HUDEP-2 (cell line): ENCODE measurements around the gene PPOX.

Experiments used
- DNase-seq, 76 experiments: peaks; one replicate each; lab custom pipeline; 2025; ENCODE audit not compliant: unreplicated experiment in 76 of 76; lab: John Stamatoyannopoulos, UW

The PPOX gene

DNA sequence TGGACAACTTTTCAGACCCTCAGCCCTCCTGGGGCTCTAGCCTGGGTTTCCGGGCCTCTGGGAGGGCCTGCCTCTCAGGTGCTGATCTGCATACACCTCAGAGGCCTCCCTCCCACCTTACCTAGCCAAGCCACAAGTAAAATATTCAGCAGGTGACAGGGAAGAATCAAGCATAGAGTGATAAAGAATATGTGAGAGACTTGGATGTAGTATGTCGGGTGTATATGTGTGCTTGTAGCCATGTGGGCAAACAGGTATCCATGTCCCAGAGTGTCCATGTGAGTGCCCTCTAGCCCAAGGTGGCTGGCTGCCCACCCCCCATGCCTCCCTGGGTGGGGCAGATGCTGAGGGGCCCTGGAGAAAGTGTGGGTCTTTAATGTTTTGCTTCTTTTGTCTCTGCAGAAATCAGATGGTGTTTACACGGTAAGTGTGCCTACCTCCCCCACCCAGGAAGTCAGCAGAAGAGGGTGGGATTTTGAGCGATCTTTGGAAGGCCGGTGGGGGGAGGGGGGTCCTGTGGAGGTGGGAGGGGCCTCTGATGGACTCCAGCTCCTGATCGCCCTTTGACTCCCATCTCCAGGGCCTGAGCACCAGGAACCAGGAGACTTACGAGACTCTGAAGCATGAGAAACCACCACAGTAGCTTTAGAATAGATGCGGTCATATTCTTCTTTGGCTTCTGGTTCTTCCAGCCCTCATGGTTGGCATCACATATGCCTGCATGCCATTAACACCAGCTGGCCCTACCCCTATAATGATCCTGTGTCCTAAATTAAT lies 52.3 kb downstream of the PPOX start:
- peak in 13 of 76 experiments; percentile 37 to 100 (median 84) for DNase-seq

DNA sequence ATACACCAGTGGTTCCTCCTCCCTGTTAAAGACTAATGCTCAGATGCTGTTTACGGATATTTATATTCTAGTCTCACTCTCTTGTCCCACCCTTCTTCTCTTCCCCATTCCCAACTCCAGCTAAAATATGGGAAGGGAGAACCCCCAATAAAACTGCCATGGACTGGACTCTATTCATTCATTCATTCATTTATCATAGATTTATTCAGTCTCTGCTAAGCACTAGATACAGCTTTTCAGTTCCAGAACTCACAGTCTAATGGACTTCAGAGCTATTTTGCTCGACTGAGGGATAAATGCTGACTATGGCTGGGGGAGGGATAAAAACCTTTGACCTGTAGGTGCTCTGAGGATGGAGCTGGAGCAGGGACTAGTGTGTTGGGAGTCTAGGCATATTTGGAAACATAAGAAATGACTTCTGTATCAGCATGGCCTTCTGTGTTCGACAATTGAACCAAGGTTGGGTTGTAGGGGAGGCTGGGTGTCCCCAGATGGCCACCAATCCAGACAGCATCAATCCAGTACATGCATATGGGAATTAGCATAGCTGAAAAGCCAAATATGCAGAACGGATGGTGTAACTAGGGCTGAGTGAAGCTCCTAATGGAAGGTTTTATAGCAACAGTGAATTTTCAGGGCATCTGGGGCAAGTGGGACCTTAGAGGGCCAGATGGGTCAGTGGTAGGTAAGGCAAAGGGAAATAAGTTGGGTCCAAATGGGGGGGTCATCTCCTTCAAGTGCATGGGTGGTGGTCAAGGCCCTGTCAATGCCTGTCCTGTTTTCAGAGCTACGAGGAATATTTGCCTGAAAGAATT lies 53.1 kb downstream of the PPOX start:
- DNase-seq, result no peak

DNA sequence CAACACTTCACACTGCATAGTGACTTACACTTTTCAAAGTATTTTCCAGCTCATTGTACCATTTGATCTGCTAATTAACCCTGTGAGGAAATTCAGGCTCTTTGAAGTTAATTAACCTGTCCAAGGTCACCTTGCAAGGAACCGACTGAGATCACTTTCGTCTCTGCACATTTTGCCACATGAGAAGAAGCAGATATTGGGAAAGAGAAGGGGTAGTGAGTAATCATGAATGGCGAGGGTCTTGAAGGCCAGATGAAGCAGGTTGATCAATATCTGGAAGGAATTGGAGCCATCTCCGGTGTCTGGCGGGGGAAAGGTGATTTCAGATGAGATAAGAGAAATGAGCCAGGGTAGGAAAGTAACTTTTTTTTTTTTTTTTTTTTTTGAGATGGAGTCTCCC lies 53.8 kb downstream of the PPOX start:
- no peak for DNase-seq
